Measurements from ENCODE around the gene ABHD2. TPM values are rescaled to one million over a fixed set of nuclear protein-coding genes. Genes with fewer than 3 reads are reported as not detected.

Gene ABHD2
- total and polyA plus RNA-seq, 9 of the 15 experiments (the other 6 are each of a cell fraction or from before 2014, with no cell fraction given) = 16.9 to 99.8 (median 47.5) TPM

- H3K36me3 ChIP-seq (ENCODE audit: control insufficient read depth, insufficient read depth, low read length) = peaks cover 89% of the 10 kb centered on the region
- ATAC-seq = no peak
- H3K9me3 ChIP-seq (replicated peaks; ENCODE audit: control insufficient read depth, insufficient read depth, low read depth, low read length) = no peaks in the 10 kb centered on the region
- POLR2A ChIA-PET = interaction anchor here (0.9 kb wide), 1 partner anchor 33 kb away, joined by 3 read pairs; the partner anchor contains the start of gene ABHD2
- no peak overlapping the region for H3K4me2 ChIP-seq (ENCODE audit: insufficient read depth, low read length)
- 82% methylated on average over 3 of the region's 3 CpGs for WGBS (ENCODE audit: insufficient coverage, low coverage, missing lambda C conversion rate)
- no TSS peak for BruUV-seq (replicated peaks)
- H3K4me3 ChIP-seq = no peak overlapping the region
- intact Hi-C loops (cut with micrococcal nuclease) (no loop called here), in situ Hi-C loops (cut with MboI) (no loop called here)
- H3K27me3 ChIP-seq (ENCODE audit: control insufficient read depth in 2 of 2, insufficient read depth in 2 of 2, low read length in 2 of 2) = no peaks in the 10 kb centered on the region
- no peaks in the 10 kb centered on the region for H3K9me1 ChIP-seq (ENCODE audit: control insufficient read depth, insufficient read depth, low read length)
- no peaks in the 10 kb centered on the region for H3K4me1 ChIP-seq (replicated peaks in 1 of 2; ENCODE audit: control insufficient read depth in 2 of 2, insufficient read depth in 2 of 2, low read length in 2 of 2)
- H3K27ac ChIP-seq (ENCODE audit: extremely low read depth, low read depth, low read length) = no peak overlapping the region
- no peak overlapping the region for H3K9ac ChIP-seq (ENCODE audit: insufficient read depth in 1 of 2, low read depth in 2 of 2, low read length in 2 of 2)
- no peak for TF ChIP-seq NBN (IDR thresholded peaks at IDR 0.05; ENCODE audit: low read depth)
- no peak for TF ChIP-seq TEAD4 (IDR thresholded peaks at IDR 0.05; ENCODE audit: low read length)
- TF ChIP-seq TEAD4 (CRISPR knock-in tag; IDR thresholded peaks at IDR 0.05; ENCODE audit: borderline replicate concordance) = no peak
- no peak for TF ChIP-seq NCOA6 (IDR thresholded peaks at IDR 0.05)
- no peak for TF ChIP-seq BACH1 (tag; IDR thresholded peaks at IDR 0.05)
- TF ChIP-seq RHOXF2B (CRISPR knock-in tag; conservative IDR thresholded peaks at IDR 0.05) = no peak
- no peak for TF ChIP-seq FOXP1 (CRISPR knock-in tag; IDR thresholded peaks at IDR 0.05)
- TF ChIP-seq AFF1 (IDR thresholded peaks at IDR 0.05; ENCODE audit: low read depth in 1 of 2, partially characterized antibody in 2 of 2) = no peak
- TF ChIP-seq SP2 (IDR thresholded peaks at IDR 0.05; ENCODE audit: extremely low read depth, low read depth, low read length, poor library complexity, severe bottlenecking) = no peak
- no peak for TF ChIP-seq NCOA4 (IDR thresholded peaks at IDR 0.05; ENCODE audit: partially characterized antibody)
- TF ChIP-seq BHLHE40 (IDR thresholded peaks at IDR 0.05; ENCODE audit: low read length) = no peak
- TF ChIP-seq HDAC6 (IDR thresholded peaks at IDR 0.05; ENCODE audit: low read depth, low read length) = no peak
- TF ChIP-seq NFATC3 (IDR thresholded peaks at IDR 0.05) = no peak
- no peak for TF ChIP-seq DNMT1 (IDR thresholded peaks at IDR 0.05)
- CTCF ChIA-PET (ENCODE audit: low intra/inter-chr PET ratio) = no interaction called here
- 0 out of 3 replicates have a peak, but pooled peaks cover 3% of the 10 kb centered on the region for H3K79me2 ChIP-seq (ENCODE audit: control insufficient read depth, insufficient read depth, low read length)
- no peak for FAIRE-seq
- no peak overlapping the region for H2AFZ ChIP-seq (ENCODE audit: low read depth, low read length)
- DNase-seq (ENCODE audit: extremely low read depth in 1 of 4, low spot score in 3 of 4) = no peak
- no peaks in the 10 kb centered on the region for H4K20me1 ChIP-seq (replicated peaks; ENCODE audit: control insufficient read depth, insufficient read depth, low read length)
These were observed 33.2 kb downstream of the ABHD2 start for GRCh38 chr15:89121414-89121813.
